22Rv1 (cell line): ENCODE measurements around the gene BEND6.
"Not testable (repeated sequence)": the region's sequence is repeated elsewhere in the genome, so short reads cannot be mapped to it uniquely, and the experiment has no call there.

Experiments
- H3K27ac ChIP-seq: fragments of 450-650 bp; 2 replicates; pipeline ENCODE4 v1.5.1; 2017
- ZFX ChIP-seq: fragments of 450-650 bp; IDR thresholded peaks from 2 replicates; pipeline ENCODE4 v1.6.1; 2017; ENCODE audit warnings: antibody characterized with exemption, borderline replicate concordance
- TF ChIP-seq, protein P1 (sequence below): fragments of 450-650 bp; IDR thresholded peaks from 2 replicates; pipeline ENCODE4 v1.5.1; 2017; ENCODE audit warnings: mild to moderate bottlenecking

BEND6 gene

GRCh38 chr6:57026001-57026400 is 71.1 kb downstream of the BEND6 start:
- H3K27ac ChIP-seq, result no peak overlapping the region
- TF ChIP-seq, protein P1, sequence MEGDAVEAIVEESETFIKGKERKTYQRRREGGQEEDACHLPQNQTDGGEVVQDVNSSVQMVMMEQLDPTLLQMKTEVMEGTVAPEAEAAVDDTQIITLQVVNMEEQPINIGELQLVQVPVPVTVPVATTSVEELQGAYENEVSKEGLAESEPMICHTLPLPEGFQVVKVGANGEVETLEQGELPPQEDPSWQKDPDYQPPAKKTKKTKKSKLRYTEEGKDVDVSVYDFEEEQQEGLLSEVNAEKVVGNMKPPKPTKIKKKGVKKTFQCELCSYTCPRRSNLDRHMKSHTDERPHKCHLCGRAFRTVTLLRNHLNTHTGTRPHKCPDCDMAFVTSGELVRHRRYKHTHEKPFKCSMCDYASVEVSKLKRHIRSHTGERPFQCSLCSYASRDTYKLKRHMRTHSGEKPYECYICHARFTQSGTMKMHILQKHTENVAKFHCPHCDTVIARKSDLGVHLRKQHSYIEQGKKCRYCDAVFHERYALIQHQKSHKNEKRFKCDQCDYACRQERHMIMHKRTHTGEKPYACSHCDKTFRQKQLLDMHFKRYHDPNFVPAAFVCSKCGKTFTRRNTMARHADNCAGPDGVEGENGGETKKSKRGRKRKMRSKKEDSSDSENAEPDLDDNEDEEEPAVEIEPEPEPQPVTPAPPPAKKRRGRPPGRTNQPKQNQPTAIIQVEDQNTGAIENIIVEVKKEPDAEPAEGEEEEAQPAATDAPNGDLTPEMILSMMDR, result no peak
- TF ChIP-seq ZFX, result no peak

- TF ChIP-seq, protein P1, result no peak
- TF ChIP-seq ZFX, result no peak
- no peak overlapping the region for H3K27ac ChIP-seq
Measured at GRCh38 chr6:57027301-57027700, 72.4 kb downstream of the BEND6 start.

DNA sequence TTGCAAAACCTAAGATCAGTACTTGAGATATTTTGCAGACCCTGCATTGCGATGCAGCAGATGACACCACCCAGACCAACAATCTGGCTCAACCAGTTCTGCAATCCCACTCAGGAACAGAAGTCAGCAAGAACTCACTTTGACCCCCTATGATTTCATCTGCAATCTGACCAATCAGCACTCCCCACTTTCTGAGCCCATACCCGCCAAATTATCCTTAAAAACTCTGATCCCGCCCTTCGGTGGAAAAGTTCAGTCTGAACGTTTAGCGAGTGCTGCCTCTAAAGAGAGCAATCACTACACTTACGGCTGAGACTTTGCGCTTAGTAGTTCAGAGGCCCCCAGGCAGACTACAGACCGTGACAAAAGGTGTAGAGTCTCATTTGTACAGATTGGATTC is 74.3 kb downstream of the BEND6 start:
- H3K27ac ChIP-seq, result no peak overlapping the region
- TF ChIP-seq, protein P1, result no peak
- no peak for TF ChIP-seq ZFX

- H3K27ac ChIP-seq, result no peak overlapping the region
- no peak for TF ChIP-seq ZFX
- TF ChIP-seq, protein P1, result no peak
Measured at GRCh38 chr6:57033228-57033627, 78.3 kb downstream of the BEND6 start.

- TF ChIP-seq, protein P1, result no peak
- TF ChIP-seq ZFX, result no peak
- no peak overlapping the region for H3K27ac ChIP-seq
Measured at GRCh38 chr6:57035549-57035948, 80.6 kb downstream of the BEND6 start.

DNA sequence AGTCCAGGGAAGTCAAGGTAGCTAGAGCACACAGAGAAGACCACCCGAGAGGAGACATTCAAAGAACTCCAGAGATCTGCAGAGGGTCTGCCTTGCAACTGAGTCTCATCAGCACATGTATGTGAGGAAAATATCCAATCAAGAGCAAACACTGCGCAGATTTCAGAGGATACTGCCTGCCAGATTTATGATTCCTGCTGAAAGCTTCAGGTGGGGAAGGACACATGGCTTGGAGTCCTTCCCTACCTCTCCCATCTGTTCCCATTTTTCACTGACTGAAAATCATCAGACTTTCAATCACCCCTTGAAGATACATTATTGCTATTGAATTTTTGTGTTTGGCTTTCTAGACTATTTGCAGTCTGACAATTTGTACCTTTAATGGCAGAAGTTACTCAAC is 84.0 kb downstream of the BEND6 start:
- TF ChIP-seq ZFX, result no peak
- TF ChIP-seq, protein P1, result no peak
- H3K27ac ChIP-seq, result no peak overlapping the region

- TF ChIP-seq, protein P1, result peak; percentile 24; the same call in 1 of the 2 replicates
- TF ChIP-seq ZFX, result no peak
- H3K27ac ChIP-seq, result no peak overlapping the region
Measured at GRCh38 chr6:57040011-57040410, 85.1 kb downstream of the BEND6 start.

- H3K27ac ChIP-seq, result not testable (repeated sequence)
Measured at GRCh38 chr6:57044061-57044460, 89.2 kb downstream of the BEND6 start.
